Inferior parietal cortex (tissue), 1 donor: Measurements from ENCODE around the gene ERI3.
A peak's percentile ranks its signal among the peaks of the same experiment; 100 is the strongest.

ENCODE experiments used
- DNase-seq: peaks from one replicate; pipeline ENCODE4 v3.0.0-alpha.2; 2016; ENCODE audit errors: extremely low spot score

Gene ERI3

GRCh38 chr1:44237721-44238457, 117.2 kb downstream of the ERI3 start:
- DNase-seq = no peak

GRCh38 chr1:44236490-44237272, 118.4 kb downstream of the ERI3 start:
- no peak for DNase-seq

- DNase-seq = no peak
These were observed 119.2 kb downstream of the ERI3 start for GRCh38 chr1:44235808-44236207.

- DNase-seq = no peak
These were observed 121.5 kb downstream of the ERI3 start for GRCh38 chr1:44233593-44233992.

- no peak for DNase-seq
These were observed 124.3 kb downstream of the ERI3 start for GRCh38 chr1:44230796-44231195.

GRCh38 chr1:44229435-44230167, 125.5 kb downstream of the ERI3 start:
- no peak for DNase-seq

GRCh38 chr1:44228218-44228617, 126.8 kb downstream of the ERI3 start:
- DNase-seq = no peak

- no peak for DNase-seq
These were observed 127.8 kb downstream of the ERI3 start for GRCh38 chr1:44227211-44227610.

GRCh38 chr1:44225761-44226160, 129.3 kb downstream of the ERI3 start:
- DNase-seq = no peak

- DNase-seq = no peak
These were observed 131.9 kb downstream of the ERI3 start for GRCh38 chr1:44223187-44223610.

GRCh38 chr1:44222397-44223186, 132.5 kb downstream of the ERI3 start:
- no peak for DNase-seq

- DNase-seq = no peak
These were observed 133.3 kb downstream of the ERI3 start for GRCh38 chr1:44221769-44222168.

GRCh38 chr1:44220755-44221154, 134.3 kb downstream of the ERI3 start:
- no peak for DNase-seq

- DNase-seq = no peak
These were observed 134.9 kb downstream of the ERI3 start for GRCh38 chr1:44220001-44220751.

GRCh38 chr1:44219301-44219626, 135.8 kb downstream of the ERI3 start:
- no peak for DNase-seq

- no peak for DNase-seq
These were observed 136.4 kb downstream of the ERI3 start for GRCh38 chr1:44218503-44219300.

- peak; percentile 88 for DNase-seq
These were observed 137.1 kb downstream of the ERI3 start for GRCh38 chr1:44217809-44218410.

- DNase-seq = peak; percentile 93
These were observed 141.6 kb downstream of the ERI3 start, which contains the start of gene DMAP1 for GRCh38 chr1:44213222-44214112. TSS of gene DMAP1 (plus strand) at chr1:44213471. CDS start at chr1:44213754, 283 bp downstream.
